IMR-90 (cell line): ENCODE measurements around the gene PLVAP. TPM values are rescaled to one million over a fixed set of nuclear protein-coding genes. Genes with fewer than 3 reads are reported as not detected.
A peak's percentile ranks its signal among the peaks of the same experiment; 100 is the strongest.

Source experiments
- ATAC-seq: fragments of 200-7000 bp; cut with Tn5 transposase; 2 replicates; pipeline ENCODE4 v1.9.1; 2020; ENCODE audit warnings: low read depth, mild to moderate bottlenecking, moderate library complexity
- BruUV-seq: library from RNA; stranded (reverse); fragments of 400-500 nt; replicated peaks from 2 replicates; lab custom pipeline; 2021; lab: Mats Ljungman, UMichigan
- CTCF ChIA-PET: fragments of 300-600 bp; formaldehyde crosslinking; extraction: SDS; loops from one replicate; lab custom pipeline; 2021; ENCODE audit warnings: antibody characterized with exemption; lab: Yijun Ruan, JAX
- POLR2A ChIA-PET: fragments of 300-600 bp; sonication (Branson Sonifier 250); formaldehyde crosslinking; loops from one replicate; lab custom pipeline; 2022; ENCODE audit warnings: antibody characterized with exemption; ENCODE audit not compliant: unreplicated experiment; lab: Charles Lee
- DNase-seq: peaks from one replicate; pipeline ENCODE4 v3.0.0; 2013
- H2AFZ ChIP-seq: replicated peaks from 2 replicates; pipeline ENCODE3; 2013; ENCODE audit warnings: low read length, mild to moderate bottlenecking; ENCODE audit not compliant: poor library complexity
- H2AK5ac ChIP-seq: 2 replicates; pipeline ENCODE4 v1.6.1; 2013; ENCODE audit warnings: low read depth, low read length, inconsistent platforms
- H2AK9ac ChIP-seq: replicated peaks from 2 replicates; pipeline ENCODE3; 2013; ENCODE audit warnings: mild to moderate bottlenecking, low read depth, low read length, moderate library complexity; ENCODE audit not compliant: poor library complexity
- H2BK120ac ChIP-seq: 2 replicates; pipeline ENCODE4 v1.6.1; 2013; ENCODE audit warnings: low read depth, low read length, inconsistent platforms
- H2BK15ac ChIP-seq: 3 replicates; pipeline ENCODE4 v1.6.1; 2013; ENCODE audit warnings: low read depth, low read length, inconsistent platforms
- H2BK20ac ChIP-seq: 2 replicates; pipeline ENCODE4 v1.6.1; 2013; ENCODE audit warnings: low read depth, mild to moderate bottlenecking, inconsistent platforms, low read length, moderate library complexity
- H2BK5ac ChIP-seq: 2 replicates; pipeline ENCODE4 v1.6.1; 2013; ENCODE audit warnings: mild to moderate bottlenecking, low read depth, low read length, inconsistent platforms; ENCODE audit not compliant: poor library complexity, severe bottlenecking
- H3K14ac ChIP-seq: replicated peaks from 2 replicates; pipeline ENCODE4 v1.6.1; 2013; ENCODE audit warnings: low read depth, low read length, inconsistent platforms
- H3K18ac ChIP-seq: 2 replicates; pipeline ENCODE4 v1.6.1; 2013; ENCODE audit warnings: low read depth, low read length, control low read depth
- H3K23ac ChIP-seq: 2 replicates; pipeline ENCODE4 v1.6.1; 2013; ENCODE audit warnings: low read depth, low read length, inconsistent platforms
- H3K27ac ChIP-seq: 2 replicates; pipeline ENCODE4 v1.5.1; 2013; ENCODE audit warnings: mild to moderate bottlenecking, control low read depth, low read length; ENCODE audit not compliant: insufficient read depth
- H3K27me3 ChIP-seq: 2 replicates; pipeline ENCODE4 v1.6.1; 2013; ENCODE audit warnings: low read length; ENCODE audit not compliant: control insufficient read depth, insufficient read depth
- H3K36me3 ChIP-seq: 2 replicates; pipeline ENCODE4 v1.6.1; 2013; ENCODE audit warnings: low read length, mixed read lengths; ENCODE audit not compliant: control insufficient read depth, insufficient read depth
- H3K4ac ChIP-seq: 2 replicates; pipeline ENCODE4 v1.6.1; 2013; ENCODE audit warnings: low read depth, low read length, inconsistent platforms
- H3K4me1 ChIP-seq: 2 replicates; pipeline ENCODE4 v1.6.1; 2013; ENCODE audit warnings: low read length, mixed read lengths; ENCODE audit not compliant: control insufficient read depth, insufficient read depth
- H3K4me2 ChIP-seq: 2 replicates; pipeline ENCODE4 v1.6.1; 2013; ENCODE audit warnings: low read depth, mild to moderate bottlenecking, control low read depth, low read length, moderate library complexity
- H3K4me3 ChIP-seq: 2 replicates; pipeline ENCODE4 v1.5.1; 2013; ENCODE audit warnings: low read depth, mild to moderate bottlenecking, control low read depth, low read length, moderate library complexity; ENCODE audit not compliant: insufficient read depth
- H3K56ac ChIP-seq: 2 replicates; pipeline ENCODE4 v1.6.1; 2013; ENCODE audit warnings: low read length, inconsistent platforms; ENCODE audit not compliant: insufficient read depth; ENCODE audit errors: extremely low read depth
- H3K79me1 ChIP-seq, 2 experiments: 2 replicates each; pipeline ENCODE4 v1.6.1; 2013; ENCODE audit warnings: low read length in 2 of 2, inconsistent platforms in 1 of 2, low read depth in 1 of 2
- H3K9ac ChIP-seq: 2 replicates; pipeline ENCODE4 v1.6.1; 2013; ENCODE audit warnings: low read depth, low read length, control low read depth
- H3K9me1 ChIP-seq: 2 replicates; pipeline ENCODE4 v1.6.1; 2013; ENCODE audit warnings: low read length, inconsistent platforms; ENCODE audit not compliant: insufficient read depth
- H3K9me3 ChIP-seq: 2 replicates; pipeline ENCODE4 v1.6.1; 2013; ENCODE audit warnings: low read length; ENCODE audit not compliant: control insufficient read depth, insufficient read depth
- H4K20me1 ChIP-seq: 2 replicates; pipeline ENCODE4 v1.6.1; 2013; ENCODE audit warnings: low read length, inconsistent platforms; ENCODE audit not compliant: insufficient read depth
- H4K5ac ChIP-seq: 2 replicates; pipeline ENCODE4 v1.6.1; 2013; ENCODE audit warnings: mild to moderate bottlenecking, low read depth, low read length, control low read depth
- H4K8ac ChIP-seq, 2 experiments: 2 replicates each; pipeline ENCODE4 v1.6.1; 2013; ENCODE audit warnings: low read depth in 2 of 2, low read length in 2 of 2, control low read depth in 1 of 2, inconsistent platforms in 1 of 2
- H4K91ac ChIP-seq: 2 replicates; pipeline ENCODE4 v1.6.1; 2013; ENCODE audit warnings: low read depth, low read length, inconsistent platforms; ENCODE audit not compliant: insufficient read depth
- BHLHE40 ChIP-seq: fragments of 150-350 bp; IDR thresholded peaks from 2 replicates; pipeline ENCODE4 v1.6.1; 2016; ENCODE audit warnings: mild to moderate bottlenecking, low read depth, low read length
- CEBPB ChIP-seq: IDR thresholded peaks from 2 replicates; pipeline ENCODE4 v1.6.1; 2012; ENCODE audit warnings: low read depth, low read length, improper control_type of control experiment
- CHD1 ChIP-seq: IDR thresholded peaks from 2 replicates; pipeline ENCODE4 v1.6.1; 2012; ENCODE audit warnings: low read depth, low read length, improper control_type of control experiment
- CTCF ChIP-seq: conservative IDR thresholded peaks from 2 replicates; pipeline ENCODE4 v1.5.1; 2012; ENCODE audit warnings: mild to moderate bottlenecking, low read depth, low read length, improper control_type of control experiment
- MAFK ChIP-seq: IDR thresholded peaks from 2 replicates; pipeline ENCODE4 v1.6.1; 2012; ENCODE audit warnings: low read depth, low read length, improper control_type of control experiment
- MAZ ChIP-seq: IDR thresholded peaks from 2 replicates; pipeline ENCODE4 v1.6.1; 2012; ENCODE audit warnings: low read depth, mild to moderate bottlenecking, low read length, improper control_type of control experiment, moderate library complexity, borderline replicate concordance
- MXI1 ChIP-seq: IDR thresholded peaks from 2 replicates; pipeline ENCODE4 v1.6.1; 2012; ENCODE audit warnings: low read depth, mild to moderate bottlenecking, low read length, moderate library complexity, borderline replicate concordance
- NFE2L2 ChIP-seq: fragments of 150-350 bp; IDR thresholded peaks from 2 replicates; pipeline ENCODE4 v1.6.1; 2016; ENCODE audit warnings: low read depth, mild to moderate bottlenecking, low read length
- POLR2A ChIP-seq: IDR thresholded peaks from 2 replicates; pipeline ENCODE4 v1.6.1; 2012; ENCODE audit warnings: mild to moderate bottlenecking, low read depth, low read length
- RAD21 ChIP-seq: IDR thresholded peaks from 2 replicates; pipeline ENCODE4 v1.6.1; 2012; ENCODE audit warnings: low read length, improper control_type of control experiment
- RCOR1 ChIP-seq: IDR thresholded peaks from 2 replicates; pipeline ENCODE4 v1.6.1; 2012; ENCODE audit warnings: mild to moderate bottlenecking, low read length, improper control_type of control experiment; ENCODE audit not compliant: insufficient replicate concordance
- RFX5 ChIP-seq: IDR thresholded peaks from 2 replicates; pipeline ENCODE4 v1.8.0; 2012; ENCODE audit warnings: low read depth, mild to moderate bottlenecking, low read length, moderate library complexity
- SMC3 ChIP-seq: fragments of 150-350 bp; IDR thresholded peaks from 2 replicates; pipeline ENCODE4 v1.6.1; 2016; ENCODE audit warnings: low read depth, mild to moderate bottlenecking, antibody characterized with exemption, low read length, moderate library complexity
- USF2 ChIP-seq: fragments of 150-350 bp; IDR thresholded peaks from 2 replicates; pipeline ENCODE4 v1.6.1; 2017; ENCODE audit warnings: mild to moderate bottlenecking, antibody characterized with exemption, low read length, low read depth
- WGBS, 2 experiments: methylation state at CpG; one replicate each; pipeline versions ENCODE4 v1.1.5 to v1.1.7; 2013; ENCODE audit warnings: missing lambda C conversion rate in 2 of 2; ENCODE audit not compliant: insufficient read length in 1 of 2; ENCODE audit errors: extremely low coverage in 2 of 2; 5-methylcytosine and 5-hydroxymethylcytosine counted together
- dilution Hi-C: fragments of 300-500 bp; cut with HindIII; formaldehyde crosslinking; loops from one replicate; pipeline ENCODE4 v1.14.3; 2018; ENCODE audit warnings: low sequenced_read_pairs; ENCODE audit not compliant: unreplicated experiment
- in situ Hi-C: fragments of 300-500 bp; cut with MboI; formaldehyde crosslinking; loops from 3 replicates; pipeline ENCODE4 v1.14.3; 2019; ENCODE audit warnings: low sequenced_read_pairs, inconsistent platforms, mixed read lengths
- intact Hi-C: fragments of 100-400 bp; cut with micrococcal nuclease; formaldehyde crosslinking; loops from 2 replicates; pipeline ENCODE4 v1.10.0; 2022
- polyA plus RNA-seq, 3 experiments: library from polyadenylated mRNA; depleted of rRNA; stranded (reverse); fragments of >200 nt; gene quantifications; 2 replicates each; pipeline ENCODE4 v1.2.3, GENCODE V29; 2012; ENCODE audit warnings: low replicate concordance in 1 of 3
- total RNA-seq: library from RNA; depleted of rRNA; stranded (reverse); fragments of >200 nt; gene quantifications from 2 replicates; pipeline ENCODE4 v1.2.3, GENCODE V29; 2012

PLVAP gene
- total and polyA plus RNA-seq, 2 of the 4 experiments (the other 2 are of a cell fraction): not detected

GRCh38 chr19:17309198-17309964 lies 67.8 kb downstream of the PLVAP start, which contains the start of gene DDA1:
TSS of gene DDA1 (plus strand) at chr19:17309563. CDS start at chr19:17309655, 92 bp downstream.
- no peaks in the 10 kb centered on the region for H3K27me3 ChIP-seq
- H3K36me3 ChIP-seq: peaks cover 16% of the 10 kb centered on the region
- H3K18ac ChIP-seq: no peak within 1 kb of the TSS
- ATAC-seq: peak; percentile 87
- peaks cover 15% of the 10 kb centered on the region for H3K4me1 ChIP-seq
- peak within 1 kb of the TSS; percentile 20 to 97; a peak in 2 of 4 replicates for H4K8ac ChIP-seq
- intact Hi-C loops: loop anchor here (1.0 kb wide), 1 partner anchor 25 kb away; the partner anchor contains the start of gene ANO8
- BruUV-seq: TSS peak; percentile 31
- H3K4me3 ChIP-seq: peak within 1 kb of the TSS; percentile 60
- peak within 1 kb of the TSS; percentile 52 for H4K91ac ChIP-seq
- H2AK9ac ChIP-seq: peak within 1 kb of the TSS; percentile 100
- H2AFZ ChIP-seq: peak within 1 kb of the TSS; percentile 95
- H2BK15ac ChIP-seq: no peak within 1 kb of the TSS
- peak within 1 kb of the TSS; percentile 69 for H2BK5ac ChIP-seq
- H3K23ac ChIP-seq: peak within 1 kb of the TSS; percentile 96
- H3K9me1 ChIP-seq: peaks cover 22% of the 10 kb centered on the region
- H4K5ac ChIP-seq: peak within 1 kb of the TSS; percentile 69
- H3K79me1 ChIP-seq: peaks cover 30 to 73% of the 10 kb centered on the region in 2 experiments
- H2BK20ac ChIP-seq: 0 out of 2 replicates have a peak within 1 kb of the TSS, but pooled peaks have one; percentile 23
- H3K4ac ChIP-seq: peak within 1 kb of the TSS; percentile 67
- POLR2A ChIA-PET: interaction anchor here (0.7 kb wide), 1 partner anchor 96 kb away, joined by 4 read pairs; the partner anchor contains the start of gene BST2
- peak within 1 kb of the TSS; percentile 59; the same call in 1 of the 2 replicates for H3K56ac ChIP-seq
- in situ Hi-C loops: no loop called here
- H2BK120ac ChIP-seq: peak within 1 kb of the TSS; percentile 53; the same call in 1 of the 2 replicates
- H3K14ac ChIP-seq: peak within 1 kb of the TSS; percentile 95
- peak within 1 kb of the TSS; percentile 98 for H3K4me2 ChIP-seq
- H3K9me3 ChIP-seq: no peaks in the 10 kb centered on the region
- peak; percentile 100 for DNase-seq
- peak within 1 kb of the TSS; percentile 94 for H2AK5ac ChIP-seq
- 4% methylated on average over 11 of the region's 46 CpGs; no CpG with 5 or more reads in 1 of the 2 experiments for WGBS, 2 experiments
- peak within 1 kb of the TSS; percentile 67 for H3K9ac ChIP-seq
- H3K27ac ChIP-seq: peak within 1 kb of the TSS; percentile 60
- dilution Hi-C loops: no loop called here
- CTCF ChIA-PET: interaction anchor here (0.6 to 0.7 kb wide), 3 partner anchors 17 to 753 kb away, joined by 3 read pairs; no protein-coding TSS in a partner anchor
- H4K20me1 ChIP-seq: peaks cover 29% of the 10 kb centered on the region
- TF ChIP-seq MAFK (no peak), MAZ (peak; percentile 66; the same call in 1 of the 2 replicates), CTCF (no peak), CHD1 (no peak), BHLHE40 (no peak), CEBPB (peak; percentile 36; the same call in 1 of the 2 replicates), MXI1 (peak; percentile 62; the same call in 1 of the 2 replicates), RCOR1 (no peak), RFX5 (no peak), NFE2L2 (no peak), POLR2A (peak; percentile 70; the same call in 1 of the 2 replicates), SMC3 (no peak), RAD21 (no peak), USF2 (no peak)
